Activated CD8-positive, alpha-beta memory T cell treated with anti-CD3 and anti-CD28 coated beads for 36 hours (primary cell): ENCODE results near the gene AEBP1. TPM values are rescaled to one million over a fixed set of nuclear protein-coding genes. Genes with fewer than 3 reads are reported as not detected.

Source experiments
- CTCF ChIA-PET: fragments of 350-600 bp; sonication (Branson Sonifier 250); formaldehyde crosslinking; loops from one replicate; lab custom pipeline; 2021; ENCODE audit warnings: antibody characterized with exemption; lab: Charles Lee
- POLR2A ChIA-PET: fragments of 350-600 bp; sonication (Branson Sonifier 250); formaldehyde crosslinking; loops from one replicate; lab custom pipeline; 2021; ENCODE audit warnings: antibody characterized with exemption; lab: Charles Lee
- total RNA-seq, 2 experiments: library from RNA; stranded (reverse); gene quantifications; one replicate each; pipeline ENCODE4 v1.2.3, GENCODE V29; 2021

The AEBP1 gene
- 10 to 100 TPM; 12.9 to 14.0 TPM for total RNA-seq

- CTCF ChIA-PET, result no interaction called here
- POLR2A ChIA-PET, result interaction anchor here (0.7 to 1.6 kb wide), 2 partner anchors 18 to 21 kb away, joined by 3 to 4 read pairs; no protein-coding TSS in a partner anchor
Measured at GRCh38 chr7:44103923-44104859, at the start of gene AEBP1. AEBP1 (plus strand) TSS chr7:44104345; CDS start chr7:44104666, 321 bp downstream.

GRCh38 chr7:44056681-44057080, 47.5 kb upstream of the AEBP1 start:
- ChIA-PET POLR2A (no interaction called here), CTCF (no interaction called here)

GRCh38 chr7:44057181-44057848, 46.8 kb upstream of the AEBP1 start:
- POLR2A ChIA-PET, result interaction anchor here (0.5 kb wide), 1 partner anchor 25 kb away, joined by 3 read pairs; no protein-coding TSS in a partner anchor
- CTCF ChIA-PET, result no interaction called here

- ChIA-PET POLR2A (interaction anchor here (0.5 kb wide), 1 partner anchor 26 kb away, joined by 3 read pairs; no protein-coding TSS in a partner anchor), CTCF (interaction anchor here (0.7 kb wide), 1 partner anchor 10 kb away, joined by 4 read pairs; no protein-coding TSS in a partner anchor)
Measured at GRCh38 chr7:44057849-44058758, 46.0 kb upstream of the AEBP1 start.

- CTCF ChIA-PET, result interaction anchor here (0.7 kb wide), 1 partner anchor 9 kb away, joined by 4 read pairs; no protein-coding TSS in a partner anchor
- POLR2A ChIA-PET, result no interaction called here
Measured at GRCh38 chr7:44058759-44059218, 45.4 kb upstream of the AEBP1 start.

GRCh38 chr7:44059219-44060090, 44.7 kb upstream of the AEBP1 start:
- POLR2A ChIA-PET, result no interaction called here
- CTCF ChIA-PET, result no interaction called here

- ChIA-PET POLR2A (no interaction called here), CTCF (no interaction called here)
Measured at GRCh38 chr7:44060091-44060947, 43.8 kb upstream of the AEBP1 start.

- ChIA-PET CTCF (interaction anchor here (1.4 kb wide), 1 partner anchor 14 kb away, joined by 3 read pairs; no protein-coding TSS in a partner anchor), POLR2A (interaction anchor here (0.9 kb wide), 1 partner anchor 15 kb away, joined by 3 read pairs; no protein-coding TSS in a partner anchor)
Measured at GRCh38 chr7:44060948-44061644, 43.0 kb upstream of the AEBP1 start.

GRCh38 chr7:44061645-44062179, 42.4 kb upstream of the AEBP1 start:
- ChIA-PET CTCF (interaction anchor here (1.4 kb wide), 1 partner anchor 14 kb away, joined by 3 read pairs; no protein-coding TSS in a partner anchor), POLR2A (interaction anchor here (0.9 kb wide), 1 partner anchor 14 kb away, joined by 3 read pairs; no protein-coding TSS in a partner anchor)

GRCh38 chr7:44062180-44062902, 41.8 kb upstream of the AEBP1 start:
- POLR2A ChIA-PET, result no interaction called here
- CTCF ChIA-PET, result interaction anchor here (1.4 kb wide), 1 partner anchor 13 kb away, joined by 3 read pairs; no protein-coding TSS in a partner anchor

- ChIA-PET POLR2A (no interaction called here), CTCF (no interaction called here)
Measured at GRCh38 chr7:44062903-44063295, 41.2 kb upstream of the AEBP1 start.

- POLR2A ChIA-PET, result no interaction called here
Measured at GRCh38 chr7:44063547-44063893, 40.6 kb upstream of the AEBP1 start.

GRCh38 chr7:44063894-44064651, 40.1 kb upstream of the AEBP1 start:
- CTCF ChIA-PET, result interaction anchor here (1.6 kb wide), 1 partner anchor 20 kb away, joined by 3 read pairs; the partner anchor contains the start of gene DBNL
- POLR2A ChIA-PET, result interaction anchor here (1.0 to 1.1 kb wide), 2 partner anchors 14 to 17 kb away, joined by 3 to 4 read pairs; no protein-coding TSS in a partner anchor

More at GRCh38 chr7:44063547-44063893, 40.6 kb upstream of the AEBP1 start:
- CTCF ChIA-PET, result no interaction called here

GRCh38 chr7:44064791-44065430, 39.2 kb upstream of the AEBP1 start:
- POLR2A ChIA-PET, result interaction anchor here (1.0 to 1.1 kb wide), 3 partner anchors 15 to 21 kb away, joined by 3 to 4 read pairs (median 3); partner anchors contain the start of gene DBNL
- CTCF ChIA-PET, result interaction anchor here (1.6 kb wide), 1 partner anchor 21 kb away, joined by 3 read pairs; the partner anchor contains the start of gene DBNL
